Stimulated activated CD4-positive, alpha-beta T cell treated with anti-CD3 and anti-CD28 coated beads, Interleukin-12 subunit alpha, Interleukin-12 subunit beta, amount 100 ng/mL, for 24 hours (primary cell): Measurements from ENCODE around the gene ATP1A2.
"Not testable (repeated sequence)": the region's sequence is repeated elsewhere in the genome, so short reads cannot be mapped to it uniquely, and the experiment has no call there.

ENCODE experiments used
- DNase-seq, 2 experiments: peaks; one replicate each; pipeline ENCODE4 v3.0.0-alpha.2; 2020; ENCODE audit warnings: low read depth in 2 of 2

The ATP1A2 gene

DNA sequence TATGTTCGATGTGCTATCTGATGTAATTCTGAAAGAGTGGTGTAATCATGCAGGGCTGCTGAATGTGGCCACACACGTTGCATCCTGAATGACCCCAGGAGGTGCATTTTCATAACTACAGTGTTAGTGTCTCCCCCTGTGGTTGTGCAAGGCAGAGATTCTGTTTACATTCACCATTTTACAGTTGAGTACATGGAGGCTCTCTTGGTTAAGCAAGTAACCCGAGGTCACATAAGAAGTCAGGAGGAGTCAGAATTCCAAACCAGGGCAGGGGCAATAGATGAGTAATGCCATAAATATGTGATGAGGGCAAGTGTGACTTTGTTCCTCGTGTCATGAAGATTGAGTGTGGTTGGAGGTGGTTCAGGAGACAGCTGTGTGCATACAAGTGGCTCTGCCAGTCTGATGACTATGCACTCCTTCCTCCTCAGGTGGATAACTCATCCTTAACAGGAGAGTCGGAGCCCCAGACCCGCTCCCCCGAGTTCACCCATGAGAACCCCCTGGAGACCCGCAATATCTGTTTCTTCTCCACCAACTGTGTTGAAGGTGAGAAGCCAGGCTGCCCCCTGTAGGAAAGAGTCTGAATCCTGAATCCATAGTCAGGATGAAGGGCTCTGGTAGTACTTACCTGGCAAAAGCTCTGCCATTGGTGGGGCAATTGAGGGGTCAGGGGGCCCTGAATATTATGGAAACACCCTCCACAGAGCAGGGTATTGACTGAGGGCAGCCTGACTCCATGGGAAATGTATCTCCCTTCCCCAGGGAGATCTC is 9.3 kb downstream of the ATP1A2 start:
- no peak for DNase-seq

DNA sequence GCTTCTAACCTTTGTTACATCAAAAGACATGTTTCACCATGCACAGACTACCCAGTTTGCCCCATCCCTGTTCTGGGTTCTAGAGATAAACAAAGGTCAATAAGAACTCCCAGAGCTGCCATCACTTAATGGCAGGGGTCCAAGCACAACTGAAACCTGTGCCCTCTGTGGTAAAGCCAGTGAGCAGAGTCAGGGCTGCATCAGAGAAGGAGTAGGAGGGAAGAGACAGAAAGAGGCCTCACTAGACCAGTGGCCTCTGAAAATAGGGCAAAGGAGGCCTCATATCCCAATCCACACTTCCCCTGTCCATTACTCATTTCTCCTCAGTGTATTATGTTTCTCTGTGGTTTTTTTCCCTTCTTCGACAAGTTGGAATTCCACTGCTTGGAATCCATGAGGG is 10.2 kb downstream of the ATP1A2 start:
- DNase-seq = no peak

DNA sequence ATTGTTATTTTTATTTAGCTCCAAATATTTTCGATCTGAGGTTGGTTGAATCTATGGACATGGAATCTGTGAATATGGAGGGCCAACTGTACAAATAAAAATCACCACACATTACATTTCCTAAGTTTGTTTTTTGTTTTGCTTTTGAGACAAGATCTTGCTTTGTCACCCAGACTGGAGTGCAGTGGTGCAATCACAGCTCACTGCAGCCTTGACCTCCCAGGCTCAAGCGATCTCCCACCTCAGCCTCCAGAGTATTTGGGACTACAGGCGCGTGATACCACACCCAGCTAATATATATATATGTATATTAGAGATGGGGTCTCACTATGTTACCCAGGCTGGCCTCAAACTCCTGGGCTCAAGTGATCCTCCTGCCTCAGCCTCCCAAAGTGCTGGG is 10.8 kb downstream of the ATP1A2 start:
- DNase-seq = not testable (repeated sequence)

DNA sequence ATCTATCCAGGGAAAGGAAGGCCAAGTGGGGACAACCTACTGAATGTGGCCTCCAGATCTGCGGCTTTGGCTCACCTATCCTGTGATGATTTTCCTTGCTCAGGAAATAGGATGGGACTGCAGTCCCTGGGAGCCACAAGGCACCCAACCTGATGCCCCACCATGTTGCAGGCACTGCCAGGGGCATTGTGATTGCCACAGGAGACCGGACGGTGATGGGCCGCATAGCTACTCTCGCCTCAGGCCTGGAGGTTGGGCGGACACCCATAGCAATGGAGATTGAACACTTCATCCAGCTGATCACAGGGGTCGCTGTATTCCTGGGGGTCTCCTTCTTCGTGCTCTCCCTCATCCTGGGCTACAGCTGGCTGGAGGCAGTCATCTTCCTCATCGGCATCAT is 11.8 kb downstream of the ATP1A2 start:
- no peak for DNase-seq

DNA sequence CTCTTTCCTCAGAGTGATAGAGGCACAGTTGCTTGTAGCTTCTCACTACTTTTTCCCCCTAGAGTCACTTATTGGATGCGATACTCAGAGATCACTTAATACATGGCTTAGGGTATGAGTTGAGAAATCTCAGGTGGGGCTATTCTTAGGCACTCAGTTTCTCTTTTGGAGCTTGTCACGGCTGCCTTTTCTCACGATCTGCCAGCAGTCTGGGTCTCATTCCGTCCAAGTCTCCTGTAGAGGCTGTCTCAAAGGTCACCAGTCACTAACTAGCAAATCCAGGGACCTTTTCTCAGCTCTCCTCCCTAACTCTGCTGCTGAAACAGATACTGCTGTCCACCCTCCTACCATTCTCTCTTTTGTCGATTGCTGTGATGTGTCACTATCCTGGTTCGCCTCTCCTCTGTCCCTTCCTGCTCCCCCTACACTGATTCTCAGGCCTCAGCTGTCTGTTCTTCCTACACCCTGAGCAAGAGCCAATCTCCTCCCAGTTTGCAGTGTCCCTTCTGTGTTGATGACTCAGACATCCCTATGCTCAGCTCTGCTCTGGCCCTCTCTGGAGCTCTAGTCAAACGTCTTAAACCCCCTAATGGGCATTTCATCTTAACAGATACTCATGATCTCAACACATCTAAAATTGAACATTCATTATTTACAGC is 12.4 kb downstream of the ATP1A2 start:
- no peak for DNase-seq

DNA sequence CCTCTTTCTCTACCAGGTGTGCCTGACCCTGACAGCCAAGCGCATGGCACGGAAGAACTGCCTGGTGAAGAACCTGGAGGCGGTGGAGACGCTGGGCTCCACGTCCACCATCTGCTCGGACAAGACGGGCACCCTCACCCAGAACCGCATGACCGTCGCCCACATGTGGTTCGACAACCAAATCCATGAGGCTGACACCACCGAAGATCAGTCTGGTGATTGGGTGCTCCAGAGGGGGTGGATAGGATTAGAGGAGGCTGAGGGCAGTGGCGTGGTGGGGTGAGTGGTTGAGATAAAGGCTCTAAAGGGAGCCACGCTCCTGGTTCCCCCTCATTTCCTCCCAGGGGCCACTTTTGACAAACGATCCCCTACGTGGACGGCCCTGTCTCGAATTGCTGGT is 13.1 kb downstream of the ATP1A2 start:
- no peak for DNase-seq

DNA sequence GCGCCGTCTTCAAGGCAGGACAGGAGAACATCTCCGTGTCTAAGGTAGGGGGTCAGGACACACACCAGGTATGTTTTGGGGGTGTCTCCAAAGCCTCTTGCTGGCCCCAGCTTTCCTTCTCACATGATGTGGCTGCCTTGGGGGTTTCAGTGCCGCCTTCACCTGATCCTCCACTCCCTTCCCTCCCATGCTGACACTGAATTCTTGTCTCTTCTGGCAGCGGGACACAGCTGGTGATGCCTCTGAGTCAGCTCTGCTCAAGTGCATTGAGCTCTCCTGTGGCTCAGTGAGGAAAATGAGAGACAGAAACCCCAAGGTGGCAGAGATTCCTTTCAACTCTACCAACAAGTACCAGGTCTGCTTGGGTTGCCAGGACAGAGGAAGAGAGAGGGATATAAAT is 13.5 kb downstream of the ATP1A2 start:
- no peak for DNase-seq

DNA sequence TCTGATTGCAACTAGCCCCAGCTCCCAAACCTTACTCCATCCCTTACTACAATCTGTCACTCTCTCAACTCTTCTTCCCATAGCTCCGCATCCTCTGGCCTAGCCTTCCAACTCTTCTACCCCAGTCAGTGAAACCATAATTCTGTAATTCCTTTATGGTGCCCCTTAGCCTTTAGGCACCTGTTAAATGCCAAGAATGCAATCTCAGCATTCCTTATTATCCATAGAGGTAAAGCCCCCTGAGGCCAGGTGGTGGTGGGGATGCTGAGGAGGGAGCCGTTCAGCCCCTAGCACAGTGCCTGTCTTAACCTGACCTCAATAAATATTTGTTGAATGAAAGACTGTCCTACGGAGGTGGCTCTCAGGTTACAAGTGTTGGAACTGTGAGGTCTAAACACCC is 14.0 kb downstream of the ATP1A2 start:
- no peak for DNase-seq

DNA sequence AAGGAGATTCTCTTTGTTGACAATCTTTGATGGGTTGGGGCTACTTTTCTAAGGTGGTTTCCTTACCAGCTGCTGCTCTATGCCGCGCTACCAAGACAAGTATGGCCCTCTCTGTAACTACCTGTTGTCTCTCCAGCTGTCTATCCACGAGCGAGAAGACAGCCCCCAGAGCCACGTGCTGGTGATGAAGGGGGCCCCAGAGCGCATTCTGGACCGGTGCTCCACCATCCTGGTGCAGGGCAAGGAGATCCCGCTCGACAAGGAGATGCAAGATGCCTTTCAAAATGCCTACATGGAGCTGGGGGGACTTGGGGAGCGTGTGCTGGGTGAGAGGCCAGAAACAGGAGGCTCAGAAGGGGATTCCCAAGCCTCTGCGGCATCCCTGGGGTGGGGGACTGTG is 14.4 kb downstream of the ATP1A2 start:
- no peak for DNase-seq

DNA sequence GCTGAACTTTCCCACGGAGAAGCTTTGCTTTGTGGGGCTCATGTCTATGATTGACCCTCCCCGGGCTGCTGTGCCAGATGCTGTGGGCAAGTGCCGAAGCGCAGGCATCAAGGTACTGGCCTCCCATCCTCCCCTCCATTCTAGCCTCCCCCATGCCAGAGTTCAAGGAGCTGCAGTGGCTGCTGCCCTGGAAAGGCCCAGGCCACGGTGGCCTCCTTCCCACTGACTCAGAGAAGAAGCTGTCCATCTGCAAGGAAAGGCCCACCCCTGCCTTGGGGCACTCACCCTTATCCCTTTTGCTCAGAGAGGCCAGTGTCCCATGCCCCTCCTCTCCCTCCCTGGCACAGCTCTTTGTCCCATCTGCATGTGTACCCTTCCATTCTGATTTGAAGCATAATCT is 14.9 kb downstream of the ATP1A2 start:
- no peak for DNase-seq

DNA sequence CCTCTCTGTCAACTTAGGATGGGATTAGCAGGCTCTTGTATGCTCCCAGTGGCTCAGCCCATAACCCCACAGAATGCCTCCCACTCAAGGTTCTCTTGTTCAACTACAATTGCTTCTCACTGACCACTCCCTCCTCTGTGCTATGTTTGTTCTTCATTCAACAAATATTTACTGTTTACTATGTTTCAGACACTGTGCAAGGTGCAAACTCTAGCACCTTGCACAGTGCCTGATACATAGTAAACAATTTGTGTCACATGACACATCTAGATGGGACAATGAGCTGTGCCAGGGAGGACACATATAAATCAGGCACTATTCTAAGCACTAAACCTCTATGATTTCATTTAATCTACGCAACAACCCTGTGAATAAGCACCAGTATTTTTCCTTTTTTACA is 15.4 kb downstream of the ATP1A2 start:
- DNase-seq = no peak

DNA sequence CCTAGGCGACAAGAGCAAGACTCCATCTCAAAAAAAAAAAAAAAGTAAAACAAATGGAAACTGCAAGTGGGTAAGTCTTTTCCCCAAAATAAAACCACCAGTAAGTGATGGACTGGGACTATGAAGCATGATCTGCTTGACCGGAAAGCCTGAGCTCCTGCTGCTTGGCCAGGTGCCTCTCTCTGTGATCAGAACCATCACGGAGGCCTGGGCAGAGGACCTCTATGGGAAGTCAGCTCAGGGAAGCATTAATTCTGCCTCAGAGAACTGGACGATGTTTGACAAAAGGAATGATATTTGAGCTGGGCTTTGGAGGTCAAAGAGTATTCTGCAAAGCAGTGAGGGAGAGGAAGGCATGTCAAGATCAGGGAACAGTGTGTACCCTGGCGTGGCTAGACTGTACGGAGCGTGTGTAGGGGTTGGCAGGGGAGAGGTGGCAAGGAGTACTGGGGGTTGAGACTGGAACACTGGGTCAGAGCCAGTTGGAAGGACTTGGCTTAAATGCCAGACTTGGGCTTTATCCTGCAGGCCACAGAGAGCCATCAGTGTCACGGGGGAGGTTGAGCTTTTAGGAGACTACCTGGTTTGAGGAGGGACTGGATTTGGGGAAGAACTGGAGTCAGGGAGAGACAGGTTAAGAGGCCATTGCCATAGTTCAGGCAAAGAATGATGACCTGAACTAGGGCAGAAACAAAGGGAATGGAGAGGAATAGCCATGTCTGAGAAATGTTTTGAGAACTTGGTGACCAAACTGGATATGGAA is 16.4 kb downstream of the ATP1A2 start:
- no peak for DNase-seq

DNA sequence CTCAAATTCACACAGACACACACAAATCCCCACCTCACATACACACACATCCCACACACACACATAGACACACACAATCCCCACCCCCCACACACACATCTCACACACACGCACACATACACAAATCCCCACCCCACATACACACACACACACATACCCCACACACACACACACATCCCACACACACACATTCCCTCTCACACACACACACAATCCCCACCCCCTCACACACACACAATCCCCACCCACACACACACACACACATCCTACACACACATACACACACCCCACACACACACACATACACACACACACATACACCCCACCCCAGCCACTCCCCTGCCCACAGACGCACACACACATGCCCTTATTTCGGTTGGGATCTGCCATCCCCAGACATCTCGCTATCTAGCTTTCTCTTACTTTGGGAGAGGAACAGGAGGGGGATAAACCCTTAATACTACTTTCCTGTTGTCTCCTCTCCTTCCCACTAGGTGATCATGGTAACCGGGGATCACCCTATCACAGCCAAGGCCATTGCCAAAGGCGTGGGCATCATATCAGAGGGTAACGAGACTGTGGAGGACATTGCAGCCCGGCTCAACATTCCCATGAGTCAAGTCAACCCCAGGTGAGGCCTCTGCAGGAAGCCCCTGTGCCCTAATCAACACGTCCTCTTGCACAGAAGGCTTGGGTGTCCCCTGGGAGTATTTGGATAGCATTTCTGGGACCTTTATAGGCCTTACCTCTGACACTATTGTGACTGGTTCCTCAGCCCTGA is 18.6 kb downstream of the ATP1A2 start:
- no peak for DNase-seq

DNA sequence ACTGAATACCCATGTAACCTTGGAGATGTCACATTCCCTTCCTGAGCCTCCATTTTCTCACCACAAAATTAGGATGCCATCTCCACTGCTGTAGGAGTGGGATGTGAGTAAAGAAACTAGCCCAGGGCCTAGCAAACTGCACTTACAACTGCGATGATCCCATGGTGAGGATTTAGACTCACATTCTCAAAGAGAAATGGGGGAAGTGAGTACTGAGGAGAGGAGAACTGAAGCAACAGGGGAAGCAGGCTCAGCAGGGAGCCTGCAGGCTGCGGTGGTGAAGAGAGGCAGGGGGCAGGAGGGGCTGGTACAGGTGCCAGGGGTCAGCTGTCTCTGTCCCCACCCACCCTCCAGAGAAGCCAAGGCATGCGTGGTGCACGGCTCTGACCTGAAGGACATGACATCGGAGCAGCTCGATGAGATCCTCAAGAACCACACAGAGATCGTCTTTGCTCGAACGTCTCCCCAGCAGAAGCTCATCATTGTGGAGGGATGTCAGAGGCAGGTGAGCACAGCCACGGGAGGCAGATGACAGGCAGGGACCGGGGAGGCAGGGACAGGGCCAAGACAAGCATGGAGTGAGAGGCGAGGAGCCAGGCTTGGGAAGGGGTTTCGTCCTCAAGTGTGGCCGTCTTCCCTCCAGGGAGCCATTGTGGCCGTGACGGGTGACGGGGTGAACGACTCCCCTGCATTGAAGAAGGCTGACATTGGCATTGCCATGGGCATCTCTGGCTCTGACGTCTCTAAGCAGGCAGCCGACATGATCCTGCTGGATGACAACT is 19.4 kb downstream of the ATP1A2 start:
- no peak for DNase-seq

DNA sequence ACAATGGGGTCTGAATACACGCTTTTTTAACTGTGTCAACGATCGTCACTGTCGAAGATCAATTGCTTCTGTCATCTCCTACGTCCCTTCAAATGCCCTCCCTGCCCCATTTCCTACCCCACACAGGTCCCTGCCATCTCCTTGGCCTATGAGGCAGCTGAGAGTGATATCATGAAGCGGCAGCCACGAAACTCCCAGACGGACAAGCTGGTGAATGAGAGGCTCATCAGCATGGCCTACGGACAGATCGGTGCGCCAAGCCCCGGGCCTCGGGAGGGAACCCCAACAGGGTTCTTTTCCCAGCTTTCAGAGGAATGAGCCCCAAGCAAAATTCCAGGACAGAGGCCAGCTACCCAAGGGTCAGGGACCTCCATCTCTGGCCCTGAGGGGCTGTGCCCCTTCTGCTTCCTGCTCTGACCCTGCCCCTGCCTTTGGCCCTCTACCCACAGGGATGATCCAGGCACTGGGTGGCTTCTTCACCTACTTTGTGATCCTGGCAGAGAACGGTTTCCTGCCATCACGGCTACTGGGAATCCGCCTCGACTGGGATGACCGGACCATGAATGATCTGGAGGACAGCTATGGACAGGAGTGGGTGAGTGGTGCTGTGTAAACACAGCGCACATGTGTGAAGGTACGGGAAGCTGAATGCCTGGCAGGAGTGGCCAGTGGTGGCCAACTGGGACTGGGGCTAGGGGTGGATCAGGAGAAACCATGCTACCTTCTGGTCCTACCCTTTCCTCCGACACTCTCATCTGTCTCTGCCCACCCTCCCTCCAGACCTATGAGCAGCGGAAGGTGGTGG is 20.8 kb downstream of the ATP1A2 start:
- no peak for DNase-seq

DNA sequence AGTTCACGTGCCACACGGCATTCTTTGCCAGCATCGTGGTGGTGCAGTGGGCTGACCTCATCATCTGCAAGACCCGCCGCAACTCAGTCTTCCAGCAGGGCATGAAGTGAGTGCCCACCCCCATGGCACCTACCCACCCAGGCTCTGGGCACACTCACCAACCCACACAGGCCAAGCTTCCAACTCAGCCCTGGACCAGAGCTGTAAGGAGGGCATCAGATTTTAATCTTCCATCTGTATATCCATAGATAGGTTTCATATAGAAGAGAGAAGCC is 21.3 kb downstream of the ATP1A2 start:
- DNase-seq = no peak

DNA sequence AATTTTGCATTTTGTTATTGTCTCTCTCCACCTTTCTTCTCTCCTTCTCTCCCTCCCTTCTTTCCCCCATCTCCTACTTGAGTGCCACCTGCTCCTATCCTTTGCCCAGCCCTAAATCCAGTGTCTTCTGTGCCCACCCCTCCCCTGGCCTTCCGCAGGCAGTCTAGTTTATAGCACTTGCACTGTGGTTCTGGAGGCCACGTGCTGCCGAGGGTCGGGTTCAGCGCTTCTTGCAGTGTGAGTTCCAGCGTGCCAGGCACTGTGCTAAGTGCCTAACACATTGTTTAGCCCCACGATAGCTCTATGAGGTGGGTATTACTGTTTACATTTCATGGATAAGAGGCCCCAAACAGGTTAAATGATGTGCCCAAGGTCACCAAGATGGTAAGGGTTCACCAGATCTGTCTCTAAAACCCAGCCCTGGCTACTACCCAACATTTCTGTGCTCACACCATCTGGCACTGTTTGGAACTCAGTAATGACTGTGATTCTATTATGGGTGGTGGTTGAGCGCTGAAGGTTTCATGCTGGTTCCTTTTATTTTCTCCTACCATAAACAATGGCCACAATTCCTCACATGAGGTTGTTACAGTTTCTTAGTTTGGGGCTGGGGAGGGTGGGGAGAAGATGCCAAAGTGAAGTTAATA is 21.8 kb downstream of the ATP1A2 start:
- no peak for DNase-seq

DNA sequence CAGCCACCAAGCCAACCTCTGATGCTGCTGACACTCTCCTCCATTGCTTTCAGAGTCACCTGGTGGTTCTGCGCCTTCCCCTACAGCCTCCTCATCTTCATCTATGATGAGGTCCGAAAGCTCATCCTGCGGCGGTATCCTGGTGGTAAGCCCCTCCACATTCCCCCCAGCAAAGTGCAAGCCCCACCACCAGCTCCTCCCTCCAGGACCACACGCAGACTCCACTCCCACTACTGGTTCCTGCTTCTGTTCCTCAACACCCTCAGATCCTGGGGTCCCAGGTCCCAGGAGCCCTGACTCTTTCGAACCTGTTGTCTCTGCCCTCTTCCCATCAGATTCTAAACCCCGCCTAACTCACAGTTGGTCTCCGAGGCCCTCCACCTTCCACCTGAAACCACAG is 24.3 kb downstream of the ATP1A2 start:
- no peak for DNase-seq

DNA sequence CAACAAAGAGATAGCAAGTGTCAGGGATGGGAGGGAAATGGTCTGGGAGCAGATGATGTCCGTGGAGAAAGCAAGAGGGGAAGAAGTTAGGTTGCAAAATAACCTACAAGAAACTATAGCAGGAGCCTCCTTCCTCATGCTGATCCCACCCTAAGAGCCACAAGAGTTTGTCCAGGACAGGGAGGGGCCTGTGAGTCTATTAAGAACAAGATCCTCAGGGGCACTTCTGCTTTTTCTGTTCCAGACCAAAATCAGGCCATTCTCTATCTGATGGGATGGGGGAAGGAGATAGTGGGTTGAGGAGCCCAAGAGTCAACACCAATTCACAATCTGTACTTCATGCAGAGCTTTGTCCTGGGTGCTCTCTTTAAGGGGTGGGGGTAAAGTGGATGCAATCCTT is 28.1 kb downstream of the ATP1A2 start:
- DNase-seq = no peak

DNA sequence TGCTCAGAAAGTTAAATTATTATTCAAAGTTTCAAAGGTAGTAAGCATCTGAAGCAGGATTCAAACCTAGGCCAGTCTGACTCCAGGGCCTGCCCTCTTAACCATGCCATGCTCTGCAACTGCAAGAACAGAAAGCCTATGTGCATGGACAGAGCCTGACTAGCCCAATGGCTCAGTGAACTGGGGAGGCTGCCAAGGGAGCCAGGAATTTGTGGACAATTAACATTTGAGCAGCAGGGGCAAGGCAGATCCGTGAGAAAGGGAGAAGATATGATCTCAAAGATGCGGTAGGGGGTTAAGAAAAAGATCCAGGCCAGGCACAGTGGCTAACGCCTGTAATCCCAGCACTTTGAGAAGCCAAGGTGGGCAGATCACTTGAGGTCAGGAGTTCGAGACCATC is 29.4 kb downstream of the ATP1A2 start:
- no peak for DNase-seq
